Left renal cortex interstitium (tissue), 4 donors: ENCODE data around the gene ACTC1. TPM values are rescaled to one million over a fixed set of nuclear protein-coding genes. Genes with fewer than 3 reads are reported as not detected.

Experiments used
- DNase-seq, 4 donors: peaks; one replicate each; pipeline ENCODE4 v3.0.0-alpha.2; 2013; ENCODE audit warnings: low read depth in 4 of 4, low spot score in 2 of 4, missing footprints in 1 of 4
- polyA plus RNA-seq, 4 donors: library from polyadenylated mRNA; unstranded; fragments of 120-200 nt; gene quantifications; one replicate each; pipeline ENCODE4 v1.2.1, GENCODE V29; 2013; ENCODE audit not compliant: insufficient read length in 4 of 4

Gene ACTC1
- polyA plus RNA-seq, 4 donors, result 1.0 to 3.7 (median 1.4) TPM

GRCh38 chr15:34768530-34768929, 26.8 kb downstream of the ACTC1 start:
- DNase-seq, result no peak

- DNase-seq, result no peak
Measured at GRCh38 chr15:34765741-34766140, 29.6 kb downstream of the ACTC1 start.

- no peak for DNase-seq
Measured at GRCh38 chr15:34760909-34761308, 34.4 kb downstream of the ACTC1 start.

- DNase-seq, result no peak
Measured at GRCh38 chr15:34759992-34760391, 35.4 kb downstream of the ACTC1 start.

GRCh38 chr15:34759347-34759746, 36.0 kb downstream of the ACTC1 start:
- DNase-seq, result no peak

GRCh38 chr15:34757262-34757661, 38.1 kb downstream of the ACTC1 start:
- DNase-seq, result no peak

GRCh38 chr15:34755419-34755773, 40.0 kb downstream of the ACTC1 start:
- no peak for DNase-seq

GRCh38 chr15:34754674-34755418, 40.5 kb downstream of the ACTC1 start, which contains the start of gene GJD2:
Gene GJD2, minus strand, starts transcription at chr15:34754998. Its CDS starts 510 bp downstream, at chr15:34754488.
- DNase-seq, result no peak

GRCh38 chr15:34754171-34754601, 41.2 kb downstream of the ACTC1 start:
- DNase-seq, result no peak

GRCh38 chr15:34753236-34753894, 42.0 kb downstream of the ACTC1 start:
- peak; percentile 45 to 77 (median 53) for DNase-seq

GRCh38 chr15:34749691-34750090, 45.7 kb downstream of the ACTC1 start:
- no peak for DNase-seq

Other genes starting within 250 kb of the ACTC1 start
- 100 to 1,000 TPM in 2 of 4 donors, 10 to 100 TPM in 2; 38.6 to 172 (median 97.3) TPM for gene GOLGA8B, start 211.9 kb downstream of the ACTC1 start, polyA plus RNA-seq
- gene GJD2, start 40.6 kb downstream of the ACTC1 start, polyA plus RNA-seq, result under 1 TPM in 1 of 4 donors, not detected in 3; 0.06 TPM
- 10 to 100 TPM; 37.3 to 43.2 (median 41.4) TPM for gene AQR, start 174.2 kb upstream of the ACTC1 start, polyA plus RNA-seq
- gene ZNF770, start 192.7 kb upstream of the ACTC1 start, polyA plus RNA-seq, result 10 to 100 TPM; 54.4 to 72.4 (median 61.0) TPM